OCI-M1 (cell line): ENCODE measurements around the gene ODC1.
"Not testable (repeated sequence)": the region's sequence is repeated elsewhere in the genome, so short reads cannot be mapped to it uniquely, and the experiment has no call there.

ENCODE experiments used
- DNase-seq: peaks from one replicate; lab custom pipeline; 2025; lab: John Stamatoyannopoulos, UW

Gene ODC1

DNA sequence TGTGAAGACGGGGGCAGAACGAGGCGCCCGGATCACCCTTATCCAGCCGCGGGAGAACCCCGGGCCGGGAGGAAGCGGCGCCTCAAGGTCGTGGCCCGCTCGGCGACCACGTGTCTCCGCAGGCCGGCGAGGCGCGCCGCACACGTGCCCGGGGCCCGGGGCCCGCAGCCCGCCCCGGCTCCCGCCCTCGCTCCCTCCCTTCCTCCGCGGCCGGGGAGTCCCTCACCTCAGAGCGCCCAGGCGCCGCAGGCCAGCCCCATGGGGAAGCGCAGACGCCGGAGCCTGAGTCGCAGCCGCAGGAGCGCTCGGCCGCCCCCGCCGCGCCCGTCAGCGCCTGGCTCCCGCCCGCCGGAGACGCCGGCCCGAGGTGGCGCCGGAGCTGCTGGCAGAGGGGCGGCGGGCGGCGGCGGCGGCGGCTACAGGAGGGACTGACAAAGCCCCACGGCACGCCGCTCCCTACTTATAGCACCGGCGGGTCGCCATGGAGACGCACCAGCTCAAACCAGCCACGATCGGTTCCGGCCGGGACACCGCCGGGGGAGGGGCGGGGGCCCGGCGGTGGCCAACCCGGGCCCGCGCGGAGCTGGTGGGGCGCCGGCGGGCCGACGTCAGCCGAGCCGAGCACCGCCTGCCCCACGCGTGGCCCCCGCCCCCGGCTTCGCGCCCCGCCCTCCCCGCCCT lies at the start of gene ODC1:
Gene ODC1, minus strand, starts transcription at position 433 of the 681 bp plus-strand sequence. CDS start 3,295 bp downstream, outside the sequence.
- DNase-seq = peak; percentile 98

DNA sequence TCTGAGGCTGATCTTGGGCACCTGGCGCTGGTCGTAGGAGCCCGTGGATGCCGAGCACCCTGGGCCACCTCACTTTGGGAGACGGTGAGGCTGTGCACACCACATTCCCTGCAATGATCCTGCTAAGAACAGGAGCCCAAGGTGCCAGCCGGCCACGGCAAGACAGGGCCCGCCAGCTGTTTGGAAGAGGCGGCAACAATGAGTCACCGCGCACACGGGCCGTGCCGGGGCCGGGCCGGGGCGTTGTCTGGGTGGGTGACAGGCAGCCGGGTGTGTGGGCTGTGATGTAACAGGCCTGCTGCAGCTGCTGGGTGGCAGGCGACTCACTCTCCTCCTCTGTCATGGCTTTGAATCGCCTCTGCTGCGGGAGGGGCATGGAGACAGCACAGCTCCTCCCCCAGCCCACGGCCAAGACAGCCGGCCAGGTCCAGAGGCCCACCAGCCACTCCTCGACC lies 49.7 kb upstream of the ODC1 start:
- DNase-seq = peak; percentile 16

DNA sequence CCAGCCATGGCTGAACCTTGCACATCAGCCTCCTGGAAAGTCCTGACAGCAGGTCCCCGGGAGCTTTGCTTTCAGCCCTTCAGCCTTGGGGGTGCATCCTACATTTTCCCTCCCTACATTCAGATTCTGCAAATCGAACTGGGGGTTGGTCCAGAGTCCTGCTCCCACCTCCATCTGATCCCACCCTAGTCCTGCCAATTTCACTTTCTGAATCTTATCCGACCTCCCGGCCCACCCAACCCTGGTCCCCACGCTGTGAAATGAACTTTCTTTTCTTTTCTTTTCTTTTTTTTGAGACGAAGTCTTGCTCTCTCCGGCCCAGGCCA lies 47.8 kb upstream of the ODC1 start:
- DNase-seq = no peak

DNA sequence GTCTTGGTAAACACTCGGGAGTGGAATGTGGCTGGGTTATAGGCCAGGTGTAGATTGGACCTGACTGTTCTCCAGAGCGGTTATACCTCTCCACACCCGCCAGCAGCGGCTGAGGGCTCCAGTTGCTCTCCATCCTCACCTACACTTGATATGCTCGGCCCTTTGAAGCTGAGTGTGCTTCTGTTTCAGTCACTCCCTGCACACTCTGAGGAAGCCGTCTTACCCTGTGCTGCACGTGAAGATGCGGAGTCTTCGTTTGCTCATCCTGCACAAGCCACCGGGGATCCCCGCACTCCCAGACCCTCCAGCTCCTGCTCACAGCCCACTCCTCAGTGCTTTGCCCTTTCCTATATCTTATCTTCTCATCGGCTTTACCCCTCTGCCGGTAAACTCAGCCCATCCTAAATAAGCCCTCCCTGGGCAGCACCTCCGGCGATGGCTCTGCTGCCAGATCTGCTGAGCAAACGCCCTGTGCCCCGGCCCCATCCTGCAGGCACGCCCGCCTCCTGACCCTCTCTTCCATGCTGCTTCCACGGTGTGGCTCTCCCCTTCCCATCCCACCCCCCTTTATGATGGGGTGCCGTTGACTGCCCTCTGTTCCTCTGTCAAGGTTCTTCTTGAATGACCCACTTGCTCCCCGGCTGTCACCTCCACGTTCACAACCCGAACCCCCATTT lies 47.3 kb upstream of the ODC1 start:
- no peak for DNase-seq

DNA sequence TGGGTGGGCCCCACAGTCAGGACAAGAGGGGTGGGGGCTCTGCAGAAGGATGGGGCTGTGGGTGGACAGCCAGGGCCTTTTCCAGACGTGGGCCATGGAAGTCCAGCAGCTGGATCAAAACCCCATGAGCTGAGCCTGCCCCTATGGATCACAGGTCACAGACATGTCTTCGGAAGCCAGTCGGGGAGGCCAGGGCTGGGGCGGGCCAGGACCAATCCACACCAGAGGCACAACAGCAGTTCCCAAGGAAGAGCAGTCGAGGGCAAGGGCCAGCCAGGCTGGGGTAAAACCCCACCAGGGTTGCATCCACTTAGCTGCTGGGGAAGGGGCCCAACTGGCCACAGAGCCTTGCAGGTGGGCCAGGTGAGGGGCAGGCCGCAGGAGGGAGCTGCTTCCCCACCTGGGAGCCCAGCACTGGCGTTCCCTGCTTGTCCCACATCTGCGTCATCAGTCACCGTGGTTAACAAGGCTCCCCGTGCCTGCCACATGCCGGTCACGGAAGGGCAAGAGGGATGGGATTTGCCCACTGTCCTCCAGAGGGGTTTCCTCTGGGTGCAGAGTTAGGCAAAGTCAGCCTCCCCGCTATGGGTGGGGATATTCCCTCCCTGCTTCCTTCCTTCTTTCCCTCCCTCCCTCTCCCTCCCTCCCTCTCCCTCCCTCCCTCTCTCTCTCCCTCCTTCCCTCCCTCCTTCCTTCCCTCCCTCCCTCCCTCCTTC lies 46.4 kb upstream of the ODC1 start:
- no peak for DNase-seq

DNA sequence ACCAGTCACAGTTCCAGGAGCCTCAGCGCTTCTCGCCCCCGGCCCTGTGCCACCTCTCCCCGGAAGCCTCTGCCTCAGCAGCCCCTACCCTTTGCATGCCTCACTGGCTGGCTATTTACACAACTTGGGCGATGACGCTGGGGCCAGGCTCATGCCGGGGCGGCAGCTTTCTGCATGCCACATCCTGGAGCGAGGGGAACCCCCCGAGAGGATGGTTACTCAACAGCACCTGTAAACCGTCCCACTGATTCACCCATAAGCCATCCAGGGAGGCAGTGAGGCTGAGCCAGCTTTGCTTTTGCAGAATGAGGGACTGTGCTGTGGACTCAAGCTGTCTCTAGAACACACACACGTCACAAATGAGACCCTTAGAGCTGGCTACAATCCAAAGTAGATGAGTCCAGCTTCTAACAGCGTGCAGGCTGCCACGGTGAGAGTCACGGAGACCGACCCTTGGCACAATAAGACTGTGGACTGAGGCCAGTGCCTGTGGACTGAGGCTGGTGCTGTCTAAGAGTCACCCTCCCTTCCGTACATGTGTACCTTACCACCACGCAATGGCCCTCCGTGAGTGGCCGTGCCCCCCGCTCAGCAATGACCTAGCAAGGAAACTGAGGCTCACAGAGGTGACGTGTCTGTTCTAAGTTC lies 45.6 kb upstream of the ODC1 start:
- DNase-seq = no peak

DNA sequence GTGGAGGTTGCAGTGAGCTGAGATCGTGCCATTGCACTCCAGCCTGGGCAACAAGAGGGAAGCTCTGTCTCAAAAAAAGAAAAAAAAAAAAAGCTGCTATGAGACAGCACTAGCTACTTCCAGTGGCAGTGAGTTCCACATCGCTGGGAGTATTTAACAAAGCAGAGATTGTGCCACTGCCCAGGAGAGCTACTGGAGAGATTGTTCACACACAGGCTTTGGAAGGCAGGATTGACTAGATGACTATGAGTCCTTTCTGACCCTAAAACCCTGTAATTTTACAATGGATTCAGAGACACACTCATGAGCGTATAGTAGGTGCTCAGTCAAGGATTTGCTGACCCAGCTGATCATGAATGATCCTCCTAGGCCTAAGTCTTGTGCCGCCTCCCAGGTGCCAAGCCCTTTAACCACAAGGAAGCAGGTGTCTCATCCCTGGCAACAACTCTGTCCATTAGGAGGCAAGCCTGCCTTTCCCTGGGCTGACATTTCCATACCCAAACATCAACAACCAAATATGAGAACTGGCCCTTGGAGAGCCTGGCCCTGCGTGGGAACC lies 45.0 kb upstream of the ODC1 start:
- DNase-seq = no peak

DNA sequence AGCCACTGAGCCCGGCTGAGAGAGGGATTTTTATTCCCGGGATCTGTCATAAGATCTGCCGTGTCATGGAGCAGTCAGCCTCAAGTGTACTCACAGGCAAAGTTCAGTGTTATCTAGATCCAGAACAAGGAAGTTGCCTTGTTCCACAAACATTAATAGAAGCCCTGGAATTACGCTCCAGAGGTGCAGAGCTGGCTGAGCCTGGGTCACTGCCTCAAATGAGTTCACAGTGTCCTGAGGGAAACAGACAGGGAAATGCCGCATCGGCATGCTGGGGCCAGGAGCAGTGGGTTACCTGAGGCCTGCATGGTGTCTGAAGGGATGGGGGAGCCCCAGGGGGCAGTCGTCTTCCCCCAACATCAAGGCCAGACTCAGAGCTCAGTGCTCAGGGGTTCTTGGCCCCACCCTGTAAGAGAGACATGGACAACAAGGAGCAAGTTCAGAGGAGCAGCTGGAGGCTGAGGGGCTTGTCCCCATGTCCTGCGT lies 42.7 kb upstream of the ODC1 start:
- peak; percentile 27 for DNase-seq

DNA sequence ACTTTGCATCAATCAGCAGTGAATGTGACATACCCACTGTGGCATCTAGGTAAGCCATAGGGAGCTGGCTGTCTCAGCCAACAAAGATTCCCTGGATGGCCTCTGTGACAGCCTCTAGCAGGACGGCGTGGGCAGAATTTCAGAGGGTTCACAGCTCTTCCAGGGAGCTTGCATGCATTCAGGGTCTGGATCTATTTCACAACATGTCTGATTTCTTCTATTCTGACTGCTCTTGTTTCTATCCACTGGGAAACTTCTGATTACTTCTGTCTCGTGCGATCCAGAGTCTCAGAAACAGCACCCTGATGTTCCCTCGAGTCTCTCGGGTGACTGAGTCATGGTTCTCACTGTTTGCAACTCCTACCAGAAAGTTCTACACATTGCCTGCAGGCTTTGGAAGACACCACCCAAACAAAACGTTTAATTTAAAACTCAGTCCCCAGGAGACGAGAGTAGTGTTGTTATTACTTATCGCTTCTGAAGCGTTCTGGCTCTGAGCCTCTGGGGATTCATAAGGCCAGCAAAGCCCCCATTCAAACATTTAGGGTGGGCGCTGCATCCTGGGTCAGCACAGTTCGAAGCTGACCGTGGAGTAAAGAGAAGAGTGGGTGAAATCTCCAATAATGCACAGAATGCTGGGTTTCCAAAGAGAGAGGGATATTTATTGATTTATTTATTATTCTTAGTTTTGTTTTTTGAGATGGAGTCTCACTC lies 41.9 kb upstream of the ODC1 start:
- DNase-seq = no peak

DNA sequence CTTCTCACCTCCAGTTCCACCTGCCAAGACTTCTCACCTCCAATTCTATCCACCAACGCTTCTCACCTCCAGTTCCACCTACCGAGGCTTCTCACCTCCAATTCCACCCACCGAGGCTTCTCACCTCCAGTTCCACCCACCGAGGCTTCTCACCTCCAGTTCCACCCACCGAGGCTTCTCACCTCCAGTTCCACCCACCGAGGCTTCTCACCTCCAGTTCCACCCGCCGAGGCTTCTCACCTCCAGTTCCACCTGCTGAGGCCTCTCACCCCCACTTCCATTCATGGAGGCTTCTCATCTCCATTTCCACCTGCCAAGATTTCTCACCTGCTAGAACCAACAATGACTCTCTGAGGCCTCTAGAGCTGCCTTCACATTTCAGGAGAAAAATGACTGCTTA lies 40.0 kb upstream of the ODC1 start:
- not testable (repeated sequence) for DNase-seq

DNA sequence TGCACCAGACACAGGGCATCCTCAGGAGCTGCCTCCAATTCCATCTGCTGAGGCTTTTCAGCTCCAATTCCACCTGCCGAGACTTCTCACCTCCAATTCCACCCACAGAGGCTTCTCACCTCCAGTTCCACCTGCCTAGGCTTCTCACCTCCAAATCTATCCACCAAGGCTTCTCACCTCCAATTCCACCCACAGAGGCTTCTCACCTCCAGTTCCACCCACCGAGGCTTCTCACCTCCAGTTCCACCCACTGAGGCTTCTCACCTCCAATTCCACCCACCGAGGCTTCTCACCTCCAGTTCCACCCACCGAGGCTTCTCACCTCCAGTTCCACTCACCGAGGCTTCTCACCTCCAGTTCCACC lies 39.6 kb upstream of the ODC1 start:
- not testable (repeated sequence) for DNase-seq

DNA sequence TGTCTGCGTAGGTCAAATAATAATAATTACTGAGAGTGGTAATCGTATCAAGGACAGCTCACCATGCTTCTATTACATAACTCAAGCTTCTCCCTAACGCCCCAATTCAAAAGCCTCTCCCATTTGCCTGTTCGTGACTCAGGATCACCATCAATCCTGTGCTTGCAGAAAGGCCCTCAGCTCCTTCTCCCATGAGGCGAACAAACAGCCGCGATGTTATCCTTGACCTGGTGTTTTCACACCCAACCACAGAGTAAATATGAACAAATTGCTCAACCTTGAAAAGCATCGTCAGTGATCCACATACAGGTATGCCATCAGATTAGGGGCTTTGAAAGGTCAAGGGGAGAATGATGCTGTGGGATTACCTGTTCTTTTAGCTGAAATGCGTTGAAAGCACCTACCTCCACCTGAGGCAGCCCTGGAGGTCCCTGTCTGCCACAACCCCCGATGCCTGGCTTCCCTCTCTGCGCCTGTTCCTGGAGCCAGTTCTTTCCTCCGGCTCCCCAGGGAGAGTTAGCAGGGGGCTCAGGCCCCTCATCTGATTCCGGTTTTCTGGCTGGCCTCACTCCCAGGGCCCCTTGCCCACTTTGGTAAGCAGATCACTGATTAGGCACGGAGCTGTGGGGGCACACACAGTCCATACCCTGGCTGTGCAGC lies 39.1 kb upstream of the ODC1 start:
- no peak for DNase-seq

DNA sequence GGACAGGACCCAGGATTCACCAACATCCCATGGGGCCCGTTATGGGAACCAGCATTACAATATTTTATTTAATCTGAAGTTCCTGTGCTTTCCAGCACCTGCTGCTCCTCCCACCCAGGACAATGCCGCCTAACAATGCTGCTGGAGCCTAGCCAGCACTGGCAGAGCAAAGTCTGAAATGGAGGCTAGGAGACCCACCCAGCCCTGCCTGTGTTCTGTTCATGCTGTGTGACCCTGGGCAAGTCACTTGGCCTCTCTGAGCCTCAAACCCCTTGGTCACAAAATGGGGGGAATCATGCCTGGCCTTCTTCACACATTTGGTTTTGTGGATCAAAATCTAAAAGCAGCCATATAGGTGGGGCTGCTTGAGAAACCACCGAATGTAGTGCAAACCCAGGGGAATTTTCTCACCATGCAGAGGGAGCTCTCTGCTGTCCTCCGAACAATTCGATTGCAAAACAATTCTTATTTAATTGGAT lies 38.5 kb upstream of the ODC1 start:
- no peak for DNase-seq

DNA sequence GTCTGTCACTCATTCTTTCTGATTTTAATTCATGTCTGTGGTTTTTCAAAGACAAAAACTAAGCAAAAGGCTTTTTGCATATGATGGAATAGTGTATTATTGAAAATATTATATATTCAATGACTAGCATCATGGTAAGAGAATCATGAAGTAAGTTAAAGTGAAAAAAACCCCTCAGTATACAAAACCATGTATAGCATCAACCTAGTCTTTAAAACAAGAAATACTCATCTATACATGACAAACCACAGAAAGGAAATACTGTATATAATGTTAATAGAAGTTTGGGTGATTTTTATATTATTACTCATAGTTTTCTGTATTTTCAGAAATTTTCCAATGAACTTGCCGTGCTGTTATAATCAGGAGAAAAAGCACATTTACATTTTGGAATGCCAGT lies 38.0 kb upstream of the ODC1 start:
- DNase-seq = no peak

DNA sequence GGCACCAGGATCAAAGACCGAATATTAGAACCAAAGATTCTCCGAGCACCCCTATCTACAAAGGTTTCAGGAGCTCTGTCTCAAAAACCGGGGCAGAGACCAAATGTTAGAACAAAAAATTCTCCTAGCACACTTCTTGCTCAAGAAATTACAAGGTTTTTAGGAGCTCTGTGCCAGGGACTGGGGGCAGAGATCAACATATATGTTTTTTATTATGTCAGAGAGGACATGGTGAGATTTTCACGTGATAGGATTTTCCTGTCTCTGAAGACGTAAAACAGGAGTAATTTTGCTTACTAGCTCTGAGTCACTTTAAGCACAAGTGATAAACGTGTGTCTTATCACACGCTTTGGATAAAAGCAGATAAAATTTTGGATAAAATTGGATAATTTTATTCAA lies 34.8 kb upstream of the ODC1 start:
- no peak for DNase-seq

DNA sequence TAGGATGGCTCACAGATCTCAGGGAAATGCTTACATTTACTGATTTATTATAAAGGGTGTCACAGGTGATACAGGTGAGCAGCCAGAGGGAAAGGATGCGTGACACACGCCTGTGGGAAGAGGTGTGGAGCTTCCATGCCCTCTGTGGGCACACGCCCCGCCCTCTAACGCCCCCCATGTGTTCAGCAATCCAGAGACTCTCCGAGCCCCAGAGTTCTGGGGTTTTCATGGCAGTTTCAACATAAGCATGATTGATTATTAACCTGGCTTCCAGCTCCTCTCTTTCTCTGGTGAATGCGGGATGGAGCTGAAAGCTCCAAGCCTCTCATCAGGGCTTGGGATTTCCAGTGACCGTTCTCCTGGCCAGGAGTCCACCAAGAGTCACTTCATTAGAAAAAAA lies 34.3 kb upstream of the ODC1 start:
- DNase-seq = no peak

DNA sequence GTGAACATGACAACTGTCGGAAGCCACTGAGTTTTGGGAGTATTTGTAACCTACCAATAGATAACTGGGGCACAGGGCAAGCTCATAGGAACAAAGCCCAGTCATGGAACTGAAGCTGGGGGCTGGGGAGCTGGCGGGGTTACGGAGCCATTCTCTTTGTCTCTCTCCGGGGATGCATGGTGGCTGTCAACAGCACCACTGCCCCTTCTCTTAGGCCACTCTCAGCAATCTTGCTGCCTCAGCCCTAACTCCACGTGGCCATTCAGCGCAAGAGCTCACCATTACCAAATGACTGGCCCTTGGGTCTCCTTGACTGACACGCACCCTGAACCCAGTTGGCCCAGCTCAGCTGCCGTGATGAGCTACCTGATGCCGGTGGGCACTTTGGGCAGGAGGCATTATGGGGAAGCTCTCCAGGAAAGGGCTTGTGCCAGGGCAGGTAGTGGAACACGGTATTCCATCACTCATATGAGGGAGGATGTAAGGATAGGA lies 33.6 kb upstream of the ODC1 start:
- no peak for DNase-seq

DNA sequence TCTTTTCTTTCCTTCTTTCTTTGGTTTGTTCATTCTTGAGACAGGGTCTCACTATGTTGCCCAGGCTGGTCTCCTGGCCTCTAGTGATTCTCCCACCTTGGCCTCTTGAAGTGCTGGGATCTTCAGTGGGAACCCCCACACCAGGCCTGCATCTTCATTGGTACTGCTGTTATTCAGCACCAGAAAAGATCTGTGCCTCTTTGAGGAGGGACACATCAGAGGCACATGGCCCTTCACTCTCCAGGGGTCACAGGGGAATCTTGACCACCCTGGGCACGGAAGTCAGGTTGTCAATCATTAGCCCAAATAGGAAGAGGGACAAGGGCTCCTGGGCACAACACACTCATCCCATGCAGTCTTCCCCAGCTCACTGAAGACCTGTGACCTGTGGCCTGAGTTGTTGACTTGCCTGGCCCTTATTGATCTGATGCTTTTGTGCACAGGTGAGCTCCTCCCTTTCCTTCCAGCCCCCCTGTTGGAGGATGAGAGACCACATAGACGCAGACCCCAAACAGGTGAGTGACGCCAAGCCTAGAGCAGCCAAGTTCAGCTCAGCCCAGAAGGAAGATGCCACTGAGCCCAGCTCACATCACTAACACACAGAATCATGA lies 33.0 kb upstream of the ODC1 start:
- no peak for DNase-seq

DNA sequence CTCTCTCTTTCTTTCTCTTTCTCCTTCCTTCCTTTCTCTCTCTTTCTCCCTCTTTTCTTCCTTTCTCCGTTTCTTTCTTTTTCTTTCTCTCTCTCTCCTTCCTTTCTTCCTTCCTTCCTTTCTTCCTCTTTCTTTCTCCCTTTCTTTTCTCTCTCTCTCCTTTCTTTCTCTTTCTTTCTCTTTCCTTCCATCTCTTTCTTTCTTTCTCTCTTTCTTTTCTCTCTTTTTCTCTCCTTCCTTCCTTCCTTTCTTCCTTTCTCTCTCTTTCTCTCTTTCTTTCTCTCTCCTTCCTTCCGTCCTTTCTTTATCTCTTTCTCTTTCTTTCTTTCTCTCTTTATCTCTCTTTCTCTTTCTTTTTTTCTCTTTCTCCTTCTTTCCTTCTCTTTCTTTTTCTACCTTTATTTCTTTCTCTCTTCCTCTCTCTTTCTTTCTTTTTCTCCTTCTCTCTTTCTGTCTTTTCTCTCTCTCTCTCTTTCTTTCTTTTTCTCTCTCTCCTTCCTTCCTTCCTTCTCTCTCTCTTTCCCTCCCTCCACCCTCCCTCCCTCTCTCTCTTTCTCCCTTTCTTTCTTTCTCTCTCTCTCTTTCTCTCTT lies 32.3 kb upstream of the ODC1 start:
- no peak for DNase-seq

DNA sequence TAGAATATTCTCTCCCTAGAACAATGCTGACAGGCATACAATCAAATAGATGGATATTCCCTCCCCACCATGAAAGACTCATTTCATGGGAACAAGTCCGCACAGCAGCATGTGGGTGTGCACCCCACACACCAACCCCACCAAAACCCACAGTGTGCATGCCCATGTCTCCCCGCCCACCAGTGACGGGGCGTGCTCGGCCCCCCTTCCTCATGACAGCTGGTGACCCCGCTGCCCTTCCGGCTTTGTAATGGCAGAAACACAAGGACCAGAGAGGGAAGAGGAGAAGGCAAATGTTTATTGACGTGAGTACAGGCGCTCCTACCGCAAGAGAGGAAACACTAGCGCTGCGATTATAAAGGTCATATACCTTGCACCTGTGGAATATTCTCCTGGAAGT lies 30.8 kb upstream of the ODC1 start:
- DNase-seq = no peak
